ENCODE data around the gene NCF2.

NCF2 gene

GRCh38 chr1:183583466-183583865 is 6.8 kb downstream of the NCF2 start:
- DNase-seq: peak; percentile 12 to 46

- no peak for DNase-seq
These were observed 8.1 kb downstream of the NCF2 start for GRCh38 chr1:183582021-183582713.

- peak; percentile 13 to 98 for DNase-seq
These were observed 10.0 kb downstream of the NCF2 start for GRCh38 chr1:183580281-183580682.

- no peak for DNase-seq
These were observed 11.4 kb downstream of the NCF2 start for GRCh38 chr1:183578856-183579255.

DNA sequence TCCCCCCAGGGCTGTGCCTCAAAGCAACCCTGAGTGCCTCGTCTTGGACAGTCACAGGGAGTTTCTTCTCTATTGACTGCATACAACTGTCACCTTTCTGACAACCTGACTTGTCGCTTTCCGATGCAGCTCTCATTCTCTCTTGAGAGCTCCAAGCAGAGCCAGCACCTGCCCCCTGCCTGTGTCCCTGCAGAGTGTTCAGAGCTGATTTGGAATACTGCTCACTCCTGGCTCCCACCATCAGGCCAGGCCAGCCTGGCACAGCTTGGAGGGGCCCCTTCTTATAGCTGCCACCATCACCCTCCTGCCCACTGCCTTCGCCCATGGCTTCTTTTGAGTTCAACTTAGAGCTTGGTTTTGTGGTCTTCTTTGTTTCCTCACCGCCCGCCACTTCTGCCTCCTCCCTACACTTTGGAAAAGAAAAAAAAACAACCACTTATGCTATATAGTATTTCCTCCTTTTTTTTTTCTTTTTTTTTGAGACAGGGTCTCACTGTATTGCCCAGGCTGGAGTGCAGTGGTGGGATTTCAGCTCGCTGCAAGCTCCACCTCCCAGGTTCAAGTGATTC is 12.3 kb downstream of the NCF2 start:
- DNase-seq: no peak

DNA sequence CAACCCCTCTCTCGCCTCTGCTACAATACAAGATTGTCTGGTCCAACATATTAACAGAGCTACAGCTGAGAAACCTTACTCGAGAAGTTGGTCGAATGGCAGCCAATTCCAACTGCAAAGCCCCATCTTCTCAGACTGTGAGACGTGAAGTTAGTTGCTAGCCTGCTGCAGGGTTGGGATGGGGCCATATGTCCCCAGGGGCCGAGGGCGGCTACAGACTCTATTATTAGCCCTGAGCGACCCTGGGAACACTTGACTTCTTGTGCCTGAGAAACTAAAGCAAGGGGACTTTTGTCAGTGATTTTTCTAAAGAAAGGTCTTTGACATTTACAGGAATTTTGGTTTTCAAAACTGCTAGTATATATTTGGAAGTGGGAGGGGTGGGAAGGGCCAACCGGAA is 13.7 kb downstream of the NCF2 start:
- DNase-seq: no peak

GRCh38 chr1:183575606-183576005 is 14.7 kb downstream of the NCF2 start:
- no peak for DNase-seq

- no peak for DNase-seq
These were observed 17.5 kb downstream of the NCF2 start for GRCh38 chr1:183572721-183573120.

- DNase-seq: no peak
These were observed 18.5 kb downstream of the NCF2 start for GRCh38 chr1:183571678-183572268.

- DNase-seq: no peak
These were observed 19.8 kb downstream of the NCF2 start for GRCh38 chr1:183570451-183570850.

- DNase-seq: no peak
These were observed 20.5 kb downstream of the NCF2 start for GRCh38 chr1:183569801-183570200.

DNA sequence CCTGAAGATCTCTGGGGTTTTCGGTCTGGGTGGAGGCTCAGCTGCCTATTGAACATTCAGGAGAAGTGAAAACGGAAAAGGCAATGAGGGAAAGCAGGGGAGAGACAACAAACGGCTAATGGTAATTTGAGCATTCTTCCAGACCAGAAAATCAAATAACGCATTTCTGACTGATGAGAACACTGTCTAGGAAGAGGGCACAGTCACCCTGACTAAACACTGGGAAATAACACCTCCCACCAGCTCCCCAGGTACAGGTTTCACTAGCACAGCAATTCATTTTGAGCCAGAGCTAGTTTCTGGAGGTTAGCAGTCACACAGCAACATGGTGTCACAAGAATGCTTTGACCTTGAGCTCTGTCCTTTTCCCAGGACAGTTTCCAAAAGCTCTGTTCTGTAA is 21.1 kb downstream of the NCF2 start:
- no peak for DNase-seq

DNA sequence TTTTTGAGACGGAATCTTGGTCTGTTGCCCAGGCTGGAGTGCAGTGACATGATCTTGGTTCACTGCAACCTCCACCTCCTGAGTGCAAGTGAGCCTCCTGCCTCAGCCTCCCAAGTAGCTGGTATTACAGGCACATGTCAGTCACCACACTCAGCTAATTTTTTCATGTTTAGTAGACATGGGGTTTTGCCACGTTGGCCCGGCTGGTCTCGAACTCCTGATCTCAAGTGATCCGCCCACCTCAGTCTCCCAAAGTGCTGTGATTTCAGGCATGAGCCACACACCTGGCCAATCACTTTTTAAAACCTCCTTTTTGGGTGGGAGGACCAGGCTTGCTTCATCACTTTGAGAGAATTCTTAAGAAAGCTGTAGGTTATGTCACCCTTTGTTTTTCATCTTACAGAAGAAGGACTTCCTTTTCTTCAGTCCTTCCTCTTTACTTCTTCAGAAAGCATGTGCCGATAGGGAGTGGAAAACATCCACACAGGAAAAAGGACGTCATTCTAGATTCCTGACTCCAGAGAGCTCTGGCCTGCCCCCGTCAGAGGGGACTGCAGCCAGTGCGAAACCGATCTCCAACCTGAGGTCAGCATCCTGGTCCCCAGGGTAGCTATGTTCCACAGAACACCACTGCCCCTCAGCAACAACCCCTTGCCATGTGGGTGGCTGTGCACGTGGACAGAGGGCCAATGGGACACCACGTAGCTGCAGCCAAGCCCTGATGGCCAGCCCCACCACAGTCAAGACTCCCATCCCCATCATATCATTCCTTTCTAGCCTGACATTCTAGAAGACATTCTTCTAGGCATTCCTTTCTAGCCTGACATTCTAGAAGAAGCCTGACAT is 21.9 kb downstream of the NCF2 start:
- DNase-seq: no peak

GRCh38 chr1:183567584-183567983 is 22.7 kb downstream of the NCF2 start:
- DNase-seq: peak in 1 of 2 donors; percentile 65

- DNase-seq: no peak
These were observed 24.2 kb downstream of the NCF2 start for GRCh38 chr1:183566026-183566425.

GRCh38 chr1:183565261-183565660 is 25.0 kb downstream of the NCF2 start:
- no peak for DNase-seq

GRCh38 chr1:183562701-183563100 is 27.6 kb downstream of the NCF2 start:
- no peak for DNase-seq

GRCh38 chr1:183559061-183559460 is 31.2 kb downstream of the NCF2 start:
- DNase-seq: no peak

DNA sequence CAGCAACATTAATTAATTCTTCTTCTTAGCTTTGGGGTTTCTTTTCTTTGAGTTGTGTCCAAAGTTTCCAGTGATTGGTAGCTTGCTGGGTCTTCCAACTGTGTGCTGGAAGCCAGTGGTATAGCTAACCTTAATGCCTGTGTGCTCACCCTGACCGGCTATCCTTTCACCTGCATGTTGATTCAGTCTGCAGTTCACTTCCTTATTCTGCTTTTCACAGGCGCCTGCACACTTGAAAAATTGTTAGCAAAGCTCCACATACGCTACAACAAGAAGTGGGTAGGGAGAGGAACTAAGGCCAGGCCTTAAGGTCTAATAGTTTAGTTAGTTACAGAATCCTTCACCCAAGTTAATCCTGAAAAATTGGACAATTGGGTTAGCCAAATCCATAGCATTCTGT is 35.7 kb downstream of the NCF2 start:
- DNase-seq: no peak

- no peak for DNase-seq
These were observed 36.5 kb downstream of the NCF2 start for GRCh38 chr1:183553764-183554163.

- DNase-seq: no peak
These were observed 36.9 kb downstream of the NCF2 start for GRCh38 chr1:183553331-183553730.

DNA sequence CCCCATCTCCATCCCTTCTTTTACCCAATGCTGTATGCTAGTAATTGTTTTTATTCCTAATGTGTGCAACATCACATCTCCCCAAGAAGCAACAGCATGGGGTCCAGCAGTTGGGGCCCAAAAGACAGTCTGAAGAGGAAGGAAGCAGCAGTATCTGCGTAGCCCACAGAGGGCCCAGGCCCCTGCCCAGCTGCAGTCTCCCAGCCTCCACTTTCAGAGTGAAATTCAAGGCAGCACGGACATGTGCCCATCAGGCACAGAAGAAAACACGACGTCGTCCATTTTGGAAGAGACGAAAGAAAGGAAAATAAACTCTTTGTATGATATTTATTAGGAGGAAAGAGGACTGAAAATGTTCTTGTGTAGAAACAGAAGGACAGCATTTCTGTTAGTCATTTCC is 37.4 kb downstream of the NCF2 start:
- no peak for DNase-seq

- DNase-seq: no peak
These were observed 37.8 kb downstream of the NCF2 start for GRCh38 chr1:183552441-183552840.

DNA sequence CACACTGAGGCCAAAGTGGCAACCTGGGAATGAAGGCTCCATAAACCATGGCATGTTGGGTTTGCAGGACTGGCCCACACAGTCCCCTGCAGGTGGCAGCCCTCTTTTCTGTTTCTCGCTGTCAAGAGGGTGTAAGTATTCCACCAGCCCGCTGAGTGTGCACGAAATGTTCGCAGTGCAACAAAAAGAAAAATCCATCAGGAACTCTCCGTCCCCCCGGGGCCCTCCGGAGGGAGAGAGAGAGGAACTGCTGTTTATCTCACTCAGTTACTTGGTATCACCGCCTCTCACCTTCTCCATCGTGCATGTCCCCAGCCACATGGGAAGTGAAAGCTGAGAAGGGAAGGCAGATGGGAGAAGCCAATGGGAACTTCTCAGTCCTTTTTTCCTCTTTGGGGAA is 38.3 kb downstream of the NCF2 start:
- no peak for DNase-seq
